Measurements from ENCODE around the gene NAGK. TPM values are rescaled to one million over a fixed set of nuclear protein-coding genes. Genes with fewer than 3 reads are reported as not detected.

The NAGK gene
- total and polyA plus RNA-seq, 2 donors (not counting 3 experiments of a cell fraction or from before 2014, with no cell fraction given) = 130 to 184 TPM

GRCh38 chr2:71066856-71067255 lies 1.6 kb upstream of the NAGK start:
- Histone ChIP-seq H3K9ac (replicated peaks; ENCODE audit: extremely low read depth, insufficient read depth, low read length) (no peak overlapping the region), H3K27me3 (ENCODE audit: control insufficient read depth in 2 of 2, insufficient read depth in 2 of 2, low read length in 2 of 2) (peaks cover 8 to 15% of the 10 kb centered on the region in 2 experiments), H4K20me1 (replicated peaks; ENCODE audit: control insufficient read depth, extremely low read depth, insufficient read depth, low read length) (no peaks in the 10 kb centered on the region), H3K36me3 (ENCODE audit: control insufficient read depth in 2 of 2, extremely low read depth in 1 of 2, insufficient read depth in 2 of 2, low read length in 2 of 2) (no peaks in the 10 kb centered on the region), H3K27ac (ENCODE audit: insufficient read depth, low read depth, low read length) (no peak overlapping the region), H3K4me2 (ENCODE audit: insufficient read depth, low read length) (no peak overlapping the region), H3K4me1 (ENCODE audit: control insufficient read depth, extremely low read depth, insufficient read depth, low read length) (peaks cover 23% of the 10 kb centered on the region), H2AFZ (ENCODE audit: low read depth, low read length) (no peak overlapping the region), H3K4me3 (replicated peaks in 1 of 3; ENCODE audit: insufficient read depth in 1 of 3, low read depth in 1 of 3, low read length in 3 of 3) (no peak overlapping the region), H3K9me1 (replicated peaks; ENCODE audit: control insufficient read depth, extremely low read depth, insufficient read depth, low read length) (no peaks in the 10 kb centered on the region), H3K9me3 (replicated peaks; ENCODE audit: control insufficient read depth, insufficient read depth, low read length) (no peaks in the 10 kb centered on the region), H3K79me2 (ENCODE audit: control insufficient read depth, insufficient read depth, low read length) (peaks cover 24% of the 10 kb centered on the region)
- dilution Hi-C loops (cut with MboI; ENCODE audit: extremely low pct_ligation_motif_present, low sequenced_read_pairs) (no loop called here), intact Hi-C loops (cut with micrococcal nuclease) (loop anchor here (5.0 kb wide), 2 partner anchors 160 to 810 kb away; partner anchors contain the start of genes PAIP2B and PCYOX1)
- BruUV-seq (replicated peaks) = no TSS peak
- FAIRE-seq (peak; percentile 63), DNase-seq (ENCODE audit: low read depth, low spot score) (no peak)
- ChIA-PET CTCF (no interaction called here), POLR2A (no interaction called here)
- TF ChIP-seq MYC (IDR thresholded peaks at IDR 0.05; ENCODE audit: low read depth, low read length) (no peak), JUN (IDR thresholded peaks at IDR 0.05; ENCODE audit: borderline replicate concordance, insufficient read depth, insufficient read length, low read depth) (no peak)

- intact Hi-C loops (cut with micrococcal nuclease) (loop anchor here (2.0 to 5.0 kb wide), 3 partner anchors 63 to 810 kb away; partner anchors contain the start of genes MCEE, MPHOSPH10, PAIP2B and PCYOX1), dilution Hi-C loops (cut with MboI; ENCODE audit: extremely low pct_ligation_motif_present, low sequenced_read_pairs) (no loop called here)
- Histone ChIP-seq H3K36me3 (ENCODE audit: control insufficient read depth in 2 of 2, extremely low read depth in 1 of 2, insufficient read depth in 2 of 2, low read length in 2 of 2) (peaks cover under 1% of the 10 kb centered on the region in 2 experiments), H3K4me3 (replicated peaks in 1 of 3; ENCODE audit: insufficient read depth in 1 of 3, low read depth in 1 of 3, low read length in 3 of 3) (peak overlapping the region; percentile 67 to 77 (median 72)), H3K4me2 (ENCODE audit: insufficient read depth, low read length) (peak overlapping the region; percentile 70), H3K4me1 (ENCODE audit: control insufficient read depth, extremely low read depth, insufficient read depth, low read length) (peaks cover 27% of the 10 kb centered on the region), H4K20me1 (replicated peaks; ENCODE audit: control insufficient read depth, extremely low read depth, insufficient read depth, low read length) (no peaks in the 10 kb centered on the region), H3K9ac (replicated peaks; ENCODE audit: extremely low read depth, insufficient read depth, low read length) (peak overlapping the region; percentile 79), H2AFZ (ENCODE audit: low read depth, low read length) (peak overlapping the region; percentile 85), H3K79me2 (ENCODE audit: control insufficient read depth, insufficient read depth, low read length) (peaks cover 27% of the 10 kb centered on the region), H3K27ac (ENCODE audit: insufficient read depth, low read depth, low read length) (peak overlapping the region; percentile 69), H3K9me3 (replicated peaks; ENCODE audit: control insufficient read depth, insufficient read depth, low read length) (no peaks in the 10 kb centered on the region), H3K27me3 (ENCODE audit: control insufficient read depth in 2 of 2, insufficient read depth in 2 of 2, low read length in 2 of 2) (peaks cover 8 to 13% of the 10 kb centered on the region in 2 experiments), H3K9me1 (replicated peaks; ENCODE audit: control insufficient read depth, extremely low read depth, insufficient read depth, low read length) (no peaks in the 10 kb centered on the region)
- no peak for TF ChIP-seq POLR2AphosphoS5 (IDR thresholded peaks at IDR 0.05; ENCODE audit: insufficient read depth, low read depth, low read length)
- BruUV-seq (replicated peaks) = TSS peak; percentile 94
- no peak for FAIRE-seq
- no peak for DNase-seq (ENCODE audit: low read depth, low spot score)
- CTCF ChIA-PET = interaction anchor here (0.6 to 3.7 kb wide), 6 partner anchors 24 to 394 kb away, joined by 3 to 23 read pairs (median 5); no protein-coding TSS in a partner anchor
- POLR2A ChIA-PET = interaction anchor here (0.6 to 1.4 kb wide), 3 partner anchors 13 to 830 kb away, joined by 3 to 8 read pairs (median 3); no protein-coding TSS in a partner anchor
Measured at GRCh38 chr2:71067567-71068217, 756 bp upstream of the NAGK start.
